ENCODE results near the gene KLF18. TPM values are rescaled to one million over a fixed set of nuclear protein-coding genes. Genes with fewer than 3 reads are reported as not detected.

KLF18 gene
- total RNA-seq, 1 donor from 2014 or later = not detected

DNA sequence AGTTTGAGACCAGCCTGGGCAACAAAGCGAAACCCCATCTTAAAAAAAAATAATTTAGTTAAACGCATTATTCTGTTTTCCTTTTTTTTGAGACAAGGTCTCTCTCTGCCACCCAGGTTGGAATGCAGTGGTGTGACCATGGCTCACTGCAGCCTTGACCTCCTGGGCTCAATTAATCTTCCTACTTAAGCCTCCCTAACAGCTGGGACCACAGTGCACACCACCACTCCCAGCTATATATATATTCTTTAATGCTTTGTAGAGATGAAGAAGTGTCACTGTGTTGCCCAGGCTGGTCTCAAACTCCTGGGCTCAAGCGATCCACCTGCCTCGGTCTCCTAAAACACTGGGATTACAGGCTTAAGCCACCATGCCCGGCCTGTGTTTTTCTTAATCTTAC, 30.5 kb downstream of the KLF18 start:
- H3K4me1 ChIP-seq = no peaks in the 10 kb centered on the region
- H3K4me3 ChIP-seq = no peak overlapping the region
- intact Hi-C loops (cut with DNase I) = no loop called here
- no peaks in the 10 kb centered on the region for H3K27me3 ChIP-seq
- H3K36me3 ChIP-seq = no peaks in the 10 kb centered on the region
- TF ChIP-seq, protein P1, sequence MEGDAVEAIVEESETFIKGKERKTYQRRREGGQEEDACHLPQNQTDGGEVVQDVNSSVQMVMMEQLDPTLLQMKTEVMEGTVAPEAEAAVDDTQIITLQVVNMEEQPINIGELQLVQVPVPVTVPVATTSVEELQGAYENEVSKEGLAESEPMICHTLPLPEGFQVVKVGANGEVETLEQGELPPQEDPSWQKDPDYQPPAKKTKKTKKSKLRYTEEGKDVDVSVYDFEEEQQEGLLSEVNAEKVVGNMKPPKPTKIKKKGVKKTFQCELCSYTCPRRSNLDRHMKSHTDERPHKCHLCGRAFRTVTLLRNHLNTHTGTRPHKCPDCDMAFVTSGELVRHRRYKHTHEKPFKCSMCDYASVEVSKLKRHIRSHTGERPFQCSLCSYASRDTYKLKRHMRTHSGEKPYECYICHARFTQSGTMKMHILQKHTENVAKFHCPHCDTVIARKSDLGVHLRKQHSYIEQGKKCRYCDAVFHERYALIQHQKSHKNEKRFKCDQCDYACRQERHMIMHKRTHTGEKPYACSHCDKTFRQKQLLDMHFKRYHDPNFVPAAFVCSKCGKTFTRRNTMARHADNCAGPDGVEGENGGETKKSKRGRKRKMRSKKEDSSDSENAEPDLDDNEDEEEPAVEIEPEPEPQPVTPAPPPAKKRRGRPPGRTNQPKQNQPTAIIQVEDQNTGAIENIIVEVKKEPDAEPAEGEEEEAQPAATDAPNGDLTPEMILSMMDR (IDR thresholded peaks at IDR 0.05) = no peak
- H3K9me3 ChIP-seq = no peaks in the 10 kb centered on the region
- DNase-seq (ENCODE audit: low spot score in 2 of 2) = no peak
- no peak overlapping the region for H3K27ac ChIP-seq

DNA sequence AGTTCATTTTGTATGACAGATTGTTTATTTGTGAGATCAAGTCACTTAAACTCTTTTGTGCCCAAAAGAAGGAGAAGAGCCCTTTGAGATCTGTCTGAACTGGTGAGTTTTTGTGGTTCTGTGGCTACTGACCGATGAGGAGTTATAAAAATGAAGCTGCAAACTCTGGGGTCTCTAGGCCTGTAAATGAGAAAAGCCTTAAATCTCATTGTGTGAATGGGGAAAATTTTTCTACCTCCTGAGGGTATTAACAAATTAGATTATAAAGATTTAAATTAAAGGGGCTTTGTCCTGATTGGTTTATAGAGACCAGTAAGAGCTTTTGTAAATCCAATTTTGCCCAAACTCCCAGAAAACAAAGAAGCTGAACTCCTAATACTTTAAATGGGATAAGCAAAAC, 32.5 kb downstream of the KLF18 start:
- H3K36me3 ChIP-seq = no peaks in the 10 kb centered on the region
- no peaks in the 10 kb centered on the region for H3K27me3 ChIP-seq
- TF ChIP-seq, protein P1 (IDR thresholded peaks at IDR 0.05) = no peak

DNA sequence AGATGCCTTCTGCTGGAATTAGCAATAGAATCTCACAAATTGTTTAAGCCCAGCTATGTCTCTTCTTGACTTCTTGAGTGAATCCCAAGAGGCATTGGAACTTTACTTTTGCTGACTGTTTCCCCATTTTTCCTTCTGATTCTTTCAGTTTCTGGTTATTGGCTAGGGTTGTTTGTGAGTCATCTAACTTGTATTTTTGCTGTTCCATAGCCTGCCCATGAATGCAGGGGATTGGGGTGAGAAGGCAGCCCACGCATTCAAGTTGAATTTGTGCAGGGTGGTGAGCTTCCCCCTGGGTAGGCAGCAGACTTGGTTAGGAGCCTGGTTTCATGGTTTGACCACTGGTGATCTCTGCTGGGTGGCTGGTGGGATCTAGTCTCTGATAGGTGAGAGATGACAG, 33.2 kb downstream of the KLF18 start:
- no peaks in the 10 kb centered on the region for H3K27me3 ChIP-seq
- DNase-seq (ENCODE audit: low spot score in 2 of 2) = no peak
- TF ChIP-seq, protein P1 (IDR thresholded peaks at IDR 0.05) = no peak
- no peak overlapping the region for H3K27ac ChIP-seq
- H3K4me3 ChIP-seq = no peak overlapping the region
- no peaks in the 10 kb centered on the region for H3K4me1 ChIP-seq
- H3K9me3 ChIP-seq = no peaks in the 10 kb centered on the region
- no peaks in the 10 kb centered on the region for H3K36me3 ChIP-seq
- intact Hi-C loops (cut with DNase I) = no loop called here

More for the DNA sequence above, 32.5 kb downstream of the KLF18 start:
- Histone ChIP-seq H3K4me3 (no peak overlapping the region), H3K4me1 (no peaks in the 10 kb centered on the region), H3K27ac (no peak overlapping the region), H3K9me3 (no peaks in the 10 kb centered on the region)
- intact Hi-C loops (cut with DNase I) = no loop called here
- DNase-seq (ENCODE audit: low spot score in 2 of 2) = no peak

DNA sequence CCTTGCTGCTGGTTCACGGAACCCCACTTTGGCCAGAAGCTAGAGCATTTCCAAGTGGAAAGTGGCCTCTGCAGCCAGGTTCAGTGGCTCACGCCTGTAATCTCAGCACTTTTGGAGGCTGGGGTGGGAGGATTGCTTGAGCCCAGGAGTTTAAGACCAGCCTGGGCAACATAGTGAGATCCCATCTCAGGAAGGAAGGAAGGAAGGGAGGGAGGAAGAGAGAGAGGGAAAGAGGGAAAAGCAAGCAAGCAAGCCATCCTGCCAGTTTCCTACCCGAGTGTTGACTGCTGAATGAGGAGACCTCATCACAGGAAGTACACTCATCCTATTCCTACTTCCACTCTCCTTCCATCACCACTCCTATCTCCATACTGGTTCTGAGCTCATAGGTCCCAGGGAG, 35.6 kb downstream of the KLF18 start:
- no peaks in the 10 kb centered on the region for H3K4me1 ChIP-seq
- no peaks in the 10 kb centered on the region for H3K27me3 ChIP-seq
- no peak for DNase-seq (ENCODE audit: low spot score in 2 of 2)
- H3K4me3 ChIP-seq = no peak overlapping the region
- intact Hi-C loops (cut with DNase I) = no loop called here
- H3K27ac ChIP-seq = no peak overlapping the region
- no peaks in the 10 kb centered on the region for H3K9me3 ChIP-seq
- H3K36me3 ChIP-seq = no peaks in the 10 kb centered on the region
- TF ChIP-seq, protein P1 (IDR thresholded peaks at IDR 0.05) = no peak

DNA sequence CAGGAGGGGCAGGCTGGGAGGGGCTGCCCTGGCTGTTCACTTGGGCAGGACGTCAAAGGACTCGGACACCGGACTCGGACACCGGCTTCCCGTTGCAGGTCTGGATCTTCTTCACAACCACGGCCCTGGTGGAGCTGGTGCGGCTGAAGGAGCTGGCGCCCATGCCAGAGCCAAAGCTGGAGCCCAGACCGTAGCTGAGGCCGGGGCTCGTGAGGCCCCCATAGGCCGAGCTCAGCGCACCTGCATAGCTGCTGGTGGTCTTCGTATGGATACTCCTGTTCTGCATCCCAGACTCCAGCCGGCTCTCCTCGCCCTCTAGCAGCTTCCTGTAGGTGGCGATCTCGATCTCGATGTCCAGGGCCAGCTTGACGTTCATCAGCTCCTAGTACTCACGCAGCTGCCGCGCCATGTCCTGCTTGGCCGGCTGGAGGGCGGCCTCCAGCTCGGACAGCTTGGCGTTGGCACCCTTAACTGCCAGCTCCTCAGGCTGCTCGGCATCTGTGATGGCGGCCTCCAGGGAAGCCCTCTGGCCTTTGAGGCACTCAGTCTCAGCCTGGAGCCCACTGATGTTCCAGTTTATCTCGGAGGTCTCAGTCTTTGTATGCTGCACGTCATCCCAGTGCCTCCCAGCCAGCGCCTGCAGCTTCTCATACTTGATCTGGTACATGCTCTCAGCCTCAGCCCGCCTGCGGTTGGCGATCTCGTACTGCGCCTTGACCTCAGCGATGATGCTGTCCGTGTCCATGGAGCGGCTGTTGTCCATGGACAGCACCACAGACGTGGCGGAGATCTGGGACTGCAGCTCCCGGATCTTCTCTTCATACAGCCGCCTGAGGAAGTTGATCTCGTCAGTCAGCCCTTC, 37.9 kb downstream of the KLF18 start:
- Histone ChIP-seq H3K4me3 (no peak overlapping the region), H3K9me3 (no peaks in the 10 kb centered on the region), H3K27ac (no peak overlapping the region), H3K4me1 (no peaks in the 10 kb centered on the region), H3K27me3 (no peaks in the 10 kb centered on the region), H3K36me3 (no peaks in the 10 kb centered on the region)
- no peak for DNase-seq (ENCODE audit: low spot score in 2 of 2)
- intact Hi-C loops (cut with DNase I) = no loop called here
- TF ChIP-seq, protein P1 (IDR thresholded peaks at IDR 0.05) = no peak
